Trophoblast cell (in vitro differentiated cells and primary cell): ENCODE data around the gene GATB.

Source experiments
- DNase-seq, 2 donors: peaks; one replicate each; pipeline ENCODE4 v3.0.0-alpha.2; 2016
- H2AFZ ChIP-seq: 2 replicates; pipeline ENCODE4 v1.6.1; 2013; ENCODE audit warnings: low read length, moderate library complexity, mild to moderate bottlenecking; ENCODE audit not compliant: insufficient read depth, poor library complexity
- H2AK5ac ChIP-seq: 2 replicates; pipeline ENCODE4 v1.6.1; 2013; ENCODE audit warnings: mild to moderate bottlenecking, low read length
- H2BK120ac ChIP-seq: 2 replicates; pipeline ENCODE4 v1.6.1; 2013; ENCODE audit warnings: low read length, mild to moderate bottlenecking, moderate library complexity; ENCODE audit not compliant: insufficient read depth, poor library complexity
- H2BK12ac ChIP-seq: 2 replicates; pipeline ENCODE4 v1.6.1; 2013; ENCODE audit warnings: mild to moderate bottlenecking, low read length, moderate library complexity
- H2BK5ac ChIP-seq: 2 replicates; pipeline ENCODE4 v1.6.1; 2013; ENCODE audit warnings: low read length, low read depth, moderate library complexity, mild to moderate bottlenecking; ENCODE audit not compliant: poor library complexity
- H3K14ac ChIP-seq: 2 replicates; pipeline ENCODE4 v1.6.1; 2013; ENCODE audit warnings: mild to moderate bottlenecking, low read length
- H3K18ac ChIP-seq: 2 replicates; pipeline ENCODE4 v1.6.1; 2013; ENCODE audit warnings: mild to moderate bottlenecking, low read length
- H3K23ac ChIP-seq: 2 replicates; pipeline ENCODE4 v1.6.1; 2013; ENCODE audit warnings: low read length
- H3K27ac ChIP-seq: 2 replicates; pipeline ENCODE4 v1.5.1; 2013; ENCODE audit warnings: low read depth, mild to moderate bottlenecking, inconsistent platforms, low read length, moderate library complexity
- H3K27me3 ChIP-seq: 2 replicates; pipeline ENCODE4 v1.6.1; 2013; ENCODE audit warnings: inconsistent platforms, mild to moderate bottlenecking, low read length, moderate library complexity; ENCODE audit not compliant: insufficient read depth
- H3K36me3 ChIP-seq, 2 experiments: 1 replicate in 1 of 2; 2 replicates in 1 of 2; pipeline ENCODE4 v1.6.1; 2013; ENCODE audit warnings: low read length in 2 of 2, mild to moderate bottlenecking in 2 of 2, moderate library complexity in 1 of 2; ENCODE audit not compliant: insufficient read depth in 2 of 2, control insufficient read depth in 1 of 2
- H3K4ac ChIP-seq: 2 replicates; pipeline ENCODE4 v1.6.1; 2013; ENCODE audit warnings: low read depth, mild to moderate bottlenecking, low read length, moderate library complexity
- H3K4me1 ChIP-seq, 2 experiments: 1 replicate in 1 of 2; 2 replicates in 1 of 2; pipeline ENCODE4 v1.6.1; 2013; ENCODE audit warnings: low read length in 2 of 2, mild to moderate bottlenecking in 2 of 2, moderate library complexity in 1 of 2; ENCODE audit not compliant: insufficient read depth in 2 of 2, control insufficient read depth in 1 of 2
- H3K4me2 ChIP-seq: 2 replicates; pipeline ENCODE4 v1.6.1; 2013; ENCODE audit warnings: inconsistent platforms, mild to moderate bottlenecking, low read length, moderate library complexity
- H3K4me3 ChIP-seq: 2 replicates; pipeline ENCODE4 v1.5.1; 2013; ENCODE audit warnings: mild to moderate bottlenecking, low read depth, low read length, inconsistent platforms
- H3K79me1 ChIP-seq: one replicate; pipeline ENCODE4 v1.6.1; 2013; ENCODE audit warnings: low read length
- H3K79me2 ChIP-seq: 2 replicates; pipeline ENCODE4 v1.6.1; 2013; ENCODE audit warnings: low read length, mild to moderate bottlenecking; ENCODE audit not compliant: control insufficient read depth, insufficient read depth, poor library complexity
- H3K9ac ChIP-seq: 2 replicates; pipeline ENCODE4 v1.6.1; 2013; ENCODE audit warnings: mild to moderate bottlenecking, low read length
- H3K9me3 ChIP-seq: 2 replicates; pipeline ENCODE4 v1.6.1; 2013; ENCODE audit warnings: low read depth, mild to moderate bottlenecking, control low read depth, inconsistent platforms, low read length; ENCODE audit not compliant: insufficient read depth
- H4K12ac ChIP-seq: 2 replicates; pipeline ENCODE4 v1.6.1; 2013; ENCODE audit warnings: low read depth, mild to moderate bottlenecking, low read length, moderate library complexity
- H4K8ac ChIP-seq: 2 replicates; pipeline ENCODE4 v1.6.1; 2013; ENCODE audit warnings: low read depth, mild to moderate bottlenecking, low read length, moderate library complexity
- H4K91ac ChIP-seq: one replicate; pipeline ENCODE4 v1.6.1; 2013; ENCODE audit warnings: low read depth, mild to moderate bottlenecking, low read length, moderate library complexity
- WGBS: extraction: QIAGEN DNeasy Blood & Tissue Kit; methylation state at CpG from one replicate; pipeline ENCODE4 v1.1.7; 2013; ENCODE audit warnings: missing lambda C conversion rate; ENCODE audit not compliant: insufficient read length, insufficient coverage; ENCODE audit errors: extremely low coverage; 5-methylcytosine and 5-hydroxymethylcytosine counted together

Gene GATB

GRCh38 chr4:151656058-151656457 lies 104.7 kb downstream of the GATB start:
- WGBS = no CpG with 5 or more reads among the region's 8 CpGs
- Histone ChIP-seq H2BK120ac (no peak overlapping the region), H3K4me3 (no peak overlapping the region), H4K91ac (no peak overlapping the region), H3K36me3 (peaks cover 4% of the 10 kb centered on the region in 2 experiments), H3K9ac (no peak overlapping the region), H3K4me2 (no peak overlapping the region), H2BK12ac (no peak overlapping the region), H4K8ac (no peak overlapping the region), H4K12ac (no peak overlapping the region), H3K4ac (no peak overlapping the region), H3K79me2 (no peaks in the 10 kb centered on the region), H3K27me3 (no peaks in the 10 kb centered on the region), H3K18ac (no peak overlapping the region), H2AK5ac (no peak overlapping the region), H3K79me1 (no peaks in the 10 kb centered on the region), H3K4me1 (peaks cover 0 to 4% of the 10 kb centered on the region in 2 experiments), H3K27ac (no peak overlapping the region), H2BK5ac (no peak overlapping the region), H2AFZ (no peak overlapping the region), H3K14ac (no peak overlapping the region), H3K23ac (no peak overlapping the region), H3K9me3 (peaks cover 1% of the 10 kb centered on the region)
- no peak for DNase-seq

GRCh38 chr4:151653548-151653918 lies 107.3 kb downstream of the GATB start:
- no peak overlapping the region for H4K12ac ChIP-seq
- H3K79me1 ChIP-seq = no peaks in the 10 kb centered on the region
- peaks cover 1% of the 10 kb centered on the region for H3K9me3 ChIP-seq
- no peaks in the 10 kb centered on the region for H3K79me2 ChIP-seq
- no peak overlapping the region for H3K9ac ChIP-seq
- WGBS = no CpG with 5 or more reads among the region's 7 CpGs
- no peak overlapping the region for H3K4me2 ChIP-seq
- DNase-seq = no peak
- H3K23ac ChIP-seq = no peak overlapping the region
- no peak overlapping the region for H4K91ac ChIP-seq
- no peak overlapping the region for H2BK120ac ChIP-seq
- H4K8ac ChIP-seq = no peak overlapping the region
- no peak overlapping the region for H3K27ac ChIP-seq
- no peak overlapping the region for H3K4ac ChIP-seq
- H2AK5ac ChIP-seq = no peak overlapping the region
- H2BK5ac ChIP-seq = no peak overlapping the region
- no peaks in the 10 kb centered on the region for H3K4me1 ChIP-seq
- no peak overlapping the region for H2BK12ac ChIP-seq
- H3K14ac ChIP-seq = no peak overlapping the region
- peaks cover 4% of the 10 kb centered on the region in 2 experiments for H3K36me3 ChIP-seq
- H3K4me3 ChIP-seq = no peak overlapping the region
- H2AFZ ChIP-seq = no peak overlapping the region
- H3K18ac ChIP-seq = no peak overlapping the region
- H3K27me3 ChIP-seq = no peaks in the 10 kb centered on the region

GRCh38 chr4:151652841-151653547 lies 107.8 kb downstream of the GATB start:
- no CpG with 5 or more reads among the region's 3 CpGs for WGBS
- Histone ChIP-seq H2BK120ac (no peak overlapping the region), H3K23ac (no peak overlapping the region), H2BK5ac (no peak overlapping the region), H3K79me1 (no peaks in the 10 kb centered on the region), H3K4ac (no peak overlapping the region), H3K36me3 (peaks cover 2 to 3% of the 10 kb centered on the region in 2 experiments), H3K27me3 (no peaks in the 10 kb centered on the region), H3K9me3 (peaks cover 1% of the 10 kb centered on the region), H2AK5ac (no peak overlapping the region), H4K12ac (no peak overlapping the region), H3K4me1 (no peaks in the 10 kb centered on the region), H3K4me2 (no peak overlapping the region), H3K9ac (no peak overlapping the region), H2AFZ (no peak overlapping the region), H4K91ac (no peak overlapping the region), H3K4me3 (no peak overlapping the region), H4K8ac (no peak overlapping the region), H3K14ac (no peak overlapping the region), H3K27ac (no peak overlapping the region), H3K79me2 (no peaks in the 10 kb centered on the region), H2BK12ac (no peak overlapping the region), H3K18ac (no peak overlapping the region)
- no peak for DNase-seq

- no peak overlapping the region for H4K12ac ChIP-seq
- peaks cover 0 to 2% of the 10 kb centered on the region in 2 experiments for H3K4me1 ChIP-seq
- H2AK5ac ChIP-seq = no peak overlapping the region
- H3K23ac ChIP-seq = no peak overlapping the region
- H3K18ac ChIP-seq = no peak overlapping the region
- H3K79me1 ChIP-seq = no peaks in the 10 kb centered on the region
- H3K4me2 ChIP-seq = no peak overlapping the region
- H3K4me3 ChIP-seq = no peak overlapping the region
- H4K8ac ChIP-seq = no peak overlapping the region
- no peak overlapping the region for H2BK120ac ChIP-seq
- peaks cover 1% of the 10 kb centered on the region for H3K9me3 ChIP-seq
- H2BK12ac ChIP-seq = no peak overlapping the region
- H3K79me2 ChIP-seq = no peaks in the 10 kb centered on the region
- H3K36me3 ChIP-seq = no peaks in the 10 kb centered on the region
- no peak overlapping the region for H4K91ac ChIP-seq
- no peak overlapping the region for H3K14ac ChIP-seq
- no peak overlapping the region for H3K27ac ChIP-seq
- H2AFZ ChIP-seq = no peak overlapping the region
- no peak overlapping the region for H2BK5ac ChIP-seq
- no peak overlapping the region for H3K4ac ChIP-seq
- no peak for DNase-seq
- H3K27me3 ChIP-seq = no peaks in the 10 kb centered on the region
- H3K9ac ChIP-seq = no peak overlapping the region
- no CpG with 5 or more reads among the region's 1 CpG for WGBS
These were observed 109.3 kb downstream of the GATB start for GRCh38 chr4:151651496-151651895.
